HEK293 (cell line): ENCODE results near the gene PIGS.

ENCODE experiments used
- CTCF ChIA-PET: fragments of 350-600 bp; formaldehyde crosslinking; extraction: SDS; loops from one replicate; lab custom pipeline; 2021; ENCODE audit warnings: antibody characterized with exemption; lab: Yijun Ruan, JAX
- POLR2A ChIA-PET: fragments of 300-600 bp; formaldehyde crosslinking; extraction: SDS; loops from one replicate; lab custom pipeline; 2020; ENCODE audit warnings: antibody characterized with exemption, inconsistent platforms; lab: Yijun Ruan, JAX
- H3K27ac ChIP-seq: fragments of 200-500 bp; sonication (Bioruptor generic); 2 replicates; pipeline ENCODE4 v1.5.1; 2014; ENCODE audit warnings: low read depth, low read length, control low read depth, inconsistent platforms; ENCODE audit errors: extremely low read depth
- H3K36me3 ChIP-seq, 2 experiments: fragments of 200-500 bp in 1 of 2; sonication (Bioruptor generic) in 1 of 2; 1 replicate in 1 of 2; 2 replicates in 1 of 2; pipeline ENCODE4 v1.5.1; 2014 to 2017; ENCODE audit warnings: inconsistent platforms in 2 of 2, low read length in 2 of 2; ENCODE audit not compliant: control insufficient read depth in 2 of 2, insufficient read depth in 1 of 2
- H3K4me1 ChIP-seq: fragments of 200-500 bp; sonication (Bioruptor generic); 2 replicates; pipeline ENCODE4 v1.5.1; 2014; ENCODE audit warnings: mild to moderate bottlenecking, low read length, inconsistent platforms; ENCODE audit not compliant: control insufficient read depth, insufficient read depth
- H3K4me3 ChIP-seq: 2 replicates; pipeline ENCODE4 v1.5.1; 2011; ENCODE audit warnings: low read depth, mild to moderate bottlenecking, control low read depth, low read length, moderate library complexity
- H3K9me3 ChIP-seq: fragments of 200-500 bp; sonication (Bioruptor generic); 2 replicates; pipeline ENCODE4 v1.5.1; 2014; ENCODE audit warnings: low read depth, low read length, inconsistent platforms; ENCODE audit not compliant: control insufficient read depth, insufficient read depth
- EGR2 ChIP-seq: fragments of 450-650 bp; formaldehyde crosslinking; IDR thresholded peaks from 2 replicates; pipeline ENCODE4 v1.5.1; 2016; ENCODE audit warnings: low read depth, missing biosample characterization, missing genetic modification characterization
- GLIS1 ChIP-seq: fragments of 450-650 bp; formaldehyde crosslinking; IDR thresholded peaks from 2 replicates; pipeline ENCODE4 v1.5.1; 2016; ENCODE audit warnings: missing biosample characterization, missing genetic modification characterization
- GLIS2 ChIP-seq: fragments of 450-650 bp; formaldehyde crosslinking; IDR thresholded peaks from 2 replicates; pipeline ENCODE4 v1.5.1; 2016; ENCODE audit warnings: missing biosample characterization, missing genetic modification characterization
- IKZF3 ChIP-seq: fragments of 450-650 bp; IDR thresholded peaks from 2 replicates; pipeline ENCODE4 v1.5.0; 2018; ENCODE audit warnings: missing biosample characterization, mild to moderate bottlenecking, missing genetic modification characterization, moderate library complexity
- KLF9 ChIP-seq: fragments of 450-650 bp; formaldehyde crosslinking; IDR thresholded peaks from 2 replicates; pipeline ENCODE4 v1.5.1; 2016; ENCODE audit warnings: missing biosample characterization, missing genetic modification characterization, low read depth
- MEIS1 ChIP-seq: sonication (generic); formaldehyde crosslinking; IDR thresholded peaks from 2 replicates; pipeline ENCODE4 v1.8.1; 2022; ENCODE audit warnings: missing genetic modification reagents, mild to moderate bottlenecking, borderline replicate concordance
- PATZ1 ChIP-seq: fragments of 450-650 bp; formaldehyde crosslinking; IDR thresholded peaks from 2 replicates; pipeline ENCODE4 v1.5.1; 2016; ENCODE audit warnings: missing biosample characterization, missing genetic modification characterization
- SP3 ChIP-seq: fragments of 450-650 bp; formaldehyde crosslinking; IDR thresholded peaks from 2 replicates; pipeline ENCODE4 v1.5.1; 2016; ENCODE audit warnings: missing biosample characterization, missing genetic modification characterization
- TRIM28 ChIP-seq: IDR thresholded peaks from 2 replicates; pipeline ENCODE4 v1.6.1; 2011; ENCODE audit warnings: low read length, control low read depth, borderline replicate concordance
- ZBTB26 ChIP-seq: fragments of 450-650 bp; formaldehyde crosslinking; optimal IDR thresholded peaks from 2 replicates; pipeline ENCODE3; 2016; ENCODE audit warnings: missing biosample characterization, mild to moderate bottlenecking, missing genetic modification characterization
- ZFHX2 ChIP-seq: fragments of 450-650 bp; formaldehyde crosslinking; conservative IDR thresholded peaks from 2 replicates; pipeline ENCODE4 v1.5.1; 2016; ENCODE audit warnings: missing biosample characterization, missing genetic modification characterization
- ZIC2 ChIP-seq: fragments of 450-650 bp; formaldehyde crosslinking; IDR thresholded peaks from 2 replicates; pipeline ENCODE4 v1.5.1; 2016; ENCODE audit warnings: missing biosample characterization, missing genetic modification characterization
- ZNF10 ChIP-seq: fragments of 450-650 bp; formaldehyde crosslinking; IDR thresholded peaks from 2 replicates; pipeline ENCODE4 v1.5.1; 2017; ENCODE audit warnings: missing biosample characterization, missing genetic modification characterization
- ZNF114 ChIP-seq: fragments of 450-650 bp; formaldehyde crosslinking; IDR thresholded peaks from 2 replicates; pipeline ENCODE4 v1.5.0; 2017; ENCODE audit warnings: missing biosample characterization, missing genetic modification characterization
- ZNF157 ChIP-seq: fragments of 450-650 bp; formaldehyde crosslinking; IDR thresholded peaks from 2 replicates; pipeline ENCODE4 v1.5.1; 2016; ENCODE audit warnings: missing biosample characterization, missing genetic modification characterization
- ZNF19 ChIP-seq: fragments of 450-650 bp; formaldehyde crosslinking; IDR thresholded peaks from 2 replicates; pipeline ENCODE4; 2016; ENCODE audit warnings: missing biosample characterization, missing genetic modification characterization, low read depth
- ZNF221 ChIP-seq: fragments of 450-650 bp; formaldehyde crosslinking; IDR thresholded peaks from 2 replicates; pipeline ENCODE4 v1.5.1; 2017; ENCODE audit warnings: missing biosample characterization, missing genetic modification characterization, borderline replicate concordance
- ZNF266 ChIP-seq: fragments of 450-650 bp; formaldehyde crosslinking; IDR thresholded peaks from 2 replicates; pipeline ENCODE4 v1.5.1; 2016; ENCODE audit warnings: missing biosample characterization, missing genetic modification characterization, low read depth
- ZNF398 ChIP-seq: fragments of 450-650 bp; formaldehyde crosslinking; IDR thresholded peaks from 2 replicates; pipeline ENCODE4 v1.5.1; 2017; ENCODE audit warnings: missing biosample characterization, missing genetic modification characterization
- ZNF580 ChIP-seq: fragments of 450-650 bp; formaldehyde crosslinking; IDR thresholded peaks from 2 replicates; pipeline ENCODE4 v1.5.1; 2016; ENCODE audit warnings: missing biosample characterization, missing genetic modification characterization
- ZNF621 ChIP-seq: fragments of 450-650 bp; formaldehyde crosslinking; IDR thresholded peaks from 2 replicates; pipeline ENCODE4 v1.5.1; 2017; ENCODE audit warnings: missing biosample characterization, missing genetic modification characterization
- ZNF677 ChIP-seq: fragments of 450-650 bp; IDR thresholded peaks from 2 replicates; pipeline ENCODE4 v1.5.0; 2018; ENCODE audit warnings: missing biosample characterization, mild to moderate bottlenecking, missing genetic modification characterization, moderate library complexity
- ZNF768 ChIP-seq: fragments of 450-650 bp; formaldehyde crosslinking; IDR thresholded peaks from 2 replicates; pipeline ENCODE4 v1.5.1; 2018; ENCODE audit warnings: missing biosample characterization, mild to moderate bottlenecking, missing genetic modification characterization

The PIGS gene

GRCh38 chr17:28551421-28552175 is 19.7 kb downstream of the PIGS start:
- Histone ChIP-seq H3K9me3 (no peaks in the 10 kb centered on the region), H3K4me1 (peaks cover 14% of the 10 kb centered on the region), H3K36me3 (peaks cover 34 to 51% of the 10 kb centered on the region in 2 experiments), H3K27ac (no peak overlapping the region), H3K4me3 (peak overlapping the region; percentile 74)
- TF ChIP-seq ZFHX2 (no peak), ZNF580 (0 out of 2 replicates have a peak, but pooled peaks have one; percentile 36), ZNF768 (tag by site-specific recombination) (peak; percentile 97)
- ChIA-PET POLR2A (interaction anchor here (0.6 to 8.9 kb wide), 6 partner anchors 20 to 194 kb away, joined by 3 to 68 read pairs (median 4); partner anchors contain the start of genes BLTP2, PIGS and POLDIP2), CTCF (interaction anchor here (0.6 to 6.8 kb wide), 10 partner anchors 11 to 791 kb away, joined by 3 to 46 read pairs (median 7); partner anchors contain the start of genes PIGS and RSKR)

- TF ChIP-seq ZNF157 (tag by site-specific recombination) (no peak), GLIS2 (tag by site-specific recombination) (0 out of 2 replicates have a peak, but pooled peaks have one; percentile 29), ZNF19 (tag by site-specific recombination) (no peak), ZNF10 (tag by site-specific recombination) (no peak), PATZ1 (tag by site-specific recombination) (peak; percentile 43; the same call in 1 of the 2 replicates)
- Histone ChIP-seq H3K4me1 (peaks cover 14% of the 10 kb centered on the region), H3K4me3 (no peak overlapping the region), H3K9me3 (no peaks in the 10 kb centered on the region), H3K36me3 (peaks cover 28 to 51% of the 10 kb centered on the region in 2 experiments), H3K27ac (no peak overlapping the region)
- ChIA-PET CTCF (interaction anchor here (0.6 to 6.8 kb wide), 12 partner anchors 11 to 299 kb away, joined by 3 to 46 read pairs (median 5); partner anchors contain the start of genes PIGS and RSKR), POLR2A (interaction anchor here (0.6 to 8.9 kb wide), 7 partner anchors 9 to 193 kb away, joined by 3 to 68 read pairs (median 4); partner anchors contain the start of genes PIGS and POLDIP2)
Measured at GRCh38 chr17:28550858-28551257, 20.5 kb downstream of the PIGS start.

- no peak overlapping the region for H3K27ac ChIP-seq
- CTCF ChIA-PET, result interaction anchor here (0.5 to 6.8 kb wide), 20 partner anchors 9 to 509 kb away, joined by 3 to 46 read pairs (median 5); partner anchors contain the start of genes PIGS and RSKR
- H3K4me1 ChIP-seq, result peaks cover 14% of the 10 kb centered on the region
- POLR2A ChIA-PET, result interaction anchor here (1.4 to 8.9 kb wide), 2 partner anchors 22 to 27 kb away, joined by 4 to 68 read pairs; partner anchors contain the start of gene PIGS
- no peak overlapping the region for H3K4me3 ChIP-seq
- H3K9me3 ChIP-seq, result no peaks in the 10 kb centered on the region
- peaks cover 18 to 38% of the 10 kb centered on the region in 2 experiments for H3K36me3 ChIP-seq
- no peak for TF ChIP-seq SP3 (tag by site-specific recombination)
- TF ChIP-seq ZNF621 (tag by site-specific recombination), result no peak
- no peak for TF ChIP-seq ZNF677 (tag by site-specific recombination)
- TF ChIP-seq ZNF398 (tag by site-specific recombination), result peak; percentile 22; the same call in 1 of the 2 replicates
- no peak for TF ChIP-seq ZNF266 (tag by site-specific recombination)
- TF ChIP-seq EGR2 (tag by site-specific recombination), result no peak
- 0 out of 2 replicates have a peak, but pooled peaks have one; percentile 14 for TF ChIP-seq IKZF3 (tag by site-specific recombination)
- TF ChIP-seq ZNF221 (tag by site-specific recombination), result no peak
- TF ChIP-seq ZNF114 (tag by site-specific recombination), result no peak
- TF ChIP-seq TRIM28, result no peak
- no peak for TF ChIP-seq ZBTB26
- TF ChIP-seq MEIS1 (CRISPR knock-in tag), result no peak
- peak; percentile 89 for TF ChIP-seq GLIS1 (tag by site-specific recombination)
- peak; percentile 39; the same call in 1 of the 2 replicates for TF ChIP-seq KLF9
- peak; percentile 92 for TF ChIP-seq ZIC2
Measured at GRCh38 chr17:28549236-28550132, 21.8 kb downstream of the PIGS start.
